OCI-LY3 (cell line): Measurements from ENCODE around the gene TMOD2.

Experiments used
- H2AFZ ChIP-seq: fragments of 200-600, 300-600 bp; shearing (Covaris generic); 2 replicates; pipeline ENCODE4 v1.6.0; 2014; ENCODE audit warnings: antibody characterized with exemption, low read depth, low read length
- H3K27ac ChIP-seq: fragments of 200-600, 300-600 bp; sonication (generic); 2 replicates; pipeline ENCODE4 v1.5.1; 2014; ENCODE audit warnings: mild to moderate bottlenecking, low read length, moderate library complexity, mixed read lengths
- H3K27me3 ChIP-seq: fragments of 200-600, 300-600 bp; sonication (generic); 2 replicates; pipeline ENCODE4 v1.6.1; 2014; ENCODE audit warnings: low read depth, low read length, mixed read lengths
- H3K36me3 ChIP-seq: fragments of 200-600, 300-600 bp; sonication (generic); replicated peaks from 2 replicates; pipeline ENCODE3; 2014; ENCODE audit warnings: low read depth, low read length, mixed read lengths
- H3K4me1 ChIP-seq: fragments of 300-600, 200-600 bp; sonication (generic); 2 replicates; pipeline ENCODE4 v1.6.1; 2014; ENCODE audit warnings: low read length, mixed read lengths
- H3K4me2 ChIP-seq: fragments of 200-600, 300-600 bp; sonication (generic); 2 replicates; pipeline ENCODE4 v1.6.1; 2014; ENCODE audit warnings: low read length, mixed read lengths
- H3K4me3 ChIP-seq: fragments of 300-600, 200-600 bp; sonication (generic); 2 replicates; pipeline ENCODE4 v1.5.1; 2014; ENCODE audit warnings: antibody characterized with exemption, mild to moderate bottlenecking, low read length, moderate library complexity
- H3K79me2 ChIP-seq: fragments of 300-600, 200-600 bp; shearing (Covaris generic); 2 replicates; pipeline ENCODE4 v1.6.1; 2014; ENCODE audit warnings: mild to moderate bottlenecking, low read length, mixed read lengths
- H3K9ac ChIP-seq: fragments of 300-600, 200-600 bp; shearing (Covaris generic); 2 replicates; pipeline ENCODE4 v1.6.0; 2014; ENCODE audit warnings: mild to moderate bottlenecking, low read length, moderate library complexity
- H3K9me3 ChIP-seq: fragments of 200-600, 300-600 bp; shearing (Covaris generic); 2 replicates; pipeline ENCODE4 v1.6.1; 2014; ENCODE audit warnings: low read length, mixed read lengths; ENCODE audit not compliant: insufficient read depth
- H4K20me1 ChIP-seq: fragments of 200-600, 300-600 bp; sonication (generic); 2 replicates; pipeline ENCODE4 v1.6.1; 2016; ENCODE audit warnings: low read length, mixed read lengths; ENCODE audit not compliant: insufficient read depth
- CTCF ChIP-seq: fragments of 200-600, 300-600 bp; sonication (generic); IDR thresholded peaks from 2 replicates; pipeline ENCODE4 v1.5.1; 2014; ENCODE audit warnings: antibody characterized with exemption, low read length, low read depth
- EZH2phosphoT487 ChIP-seq: fragments of 200-600 bp; shearing (Covaris generic); IDR thresholded peaks from 2 replicates; pipeline ENCODE4 v1.6.1; 2018; ENCODE audit warnings: antibody characterized with exemption, mixed run types, low read depth

Gene TMOD2

GRCh38 chr15:51809457-51809856 lies 58.1 kb downstream of the TMOD2 start:
- no peaks in the 10 kb centered on the region for H3K4me1 ChIP-seq

GRCh38 chr15:51812598-51812997 lies 61.2 kb downstream of the TMOD2 start:
- no peaks in the 10 kb centered on the region for H3K4me1 ChIP-seq
- TF ChIP-seq EZH2phosphoT487: no peak
- TF ChIP-seq CTCF: no peak
- no peak overlapping the region for H3K4me2 ChIP-seq
- H3K27ac ChIP-seq: no peak overlapping the region
- H3K9ac ChIP-seq: no peak overlapping the region
- no peaks in the 10 kb centered on the region for H3K79me2 ChIP-seq
- H2AFZ ChIP-seq: no peak overlapping the region
- H4K20me1 ChIP-seq: no peaks in the 10 kb centered on the region
- no peaks in the 10 kb centered on the region for H3K36me3 ChIP-seq
- no peaks in the 10 kb centered on the region for H3K27me3 ChIP-seq
- H3K9me3 ChIP-seq: no peaks in the 10 kb centered on the region
- H3K4me3 ChIP-seq: no peak overlapping the region

More at GRCh38 chr15:51809457-51809856, 58.1 kb downstream of the TMOD2 start:
- H3K4me3 ChIP-seq: no peak overlapping the region
- no peak overlapping the region for H3K4me2 ChIP-seq
- H4K20me1 ChIP-seq: no peaks in the 10 kb centered on the region
- no peak for TF ChIP-seq CTCF
- no peak for TF ChIP-seq EZH2phosphoT487
- H3K27me3 ChIP-seq: no peaks in the 10 kb centered on the region
- no peak overlapping the region for H3K9ac ChIP-seq
- H3K79me2 ChIP-seq: no peaks in the 10 kb centered on the region
- no peak overlapping the region for H2AFZ ChIP-seq
- no peaks in the 10 kb centered on the region for H3K36me3 ChIP-seq
- no peak overlapping the region for H3K27ac ChIP-seq
- H3K9me3 ChIP-seq: no peaks in the 10 kb centered on the region

GRCh38 chr15:51814606-51815005 lies 63.2 kb downstream of the TMOD2 start:
- Histone ChIP-seq H2AFZ (no peak overlapping the region), H3K79me2 (no peaks in the 10 kb centered on the region), H3K9ac (no peak overlapping the region), H3K36me3 (no peaks in the 10 kb centered on the region), H3K4me1 (no peaks in the 10 kb centered on the region), H3K9me3 (no peaks in the 10 kb centered on the region), H3K4me3 (no peak overlapping the region), H3K27me3 (no peaks in the 10 kb centered on the region), H3K27ac (no peak overlapping the region), H3K4me2 (no peak overlapping the region), H4K20me1 (no peaks in the 10 kb centered on the region)
- TF ChIP-seq CTCF: no peak
- TF ChIP-seq EZH2phosphoT487: no peak

GRCh38 chr15:51816611-51817010 lies 65.2 kb downstream of the TMOD2 start:
- no peaks in the 10 kb centered on the region for H4K20me1 ChIP-seq
- H3K27me3 ChIP-seq: no peaks in the 10 kb centered on the region
- no peak for TF ChIP-seq CTCF
- no peak for TF ChIP-seq EZH2phosphoT487
- H3K4me3 ChIP-seq: no peak overlapping the region
- peaks cover 4% of the 10 kb centered on the region; the same call in 1 of the 2 replicates for H3K9me3 ChIP-seq
- no peaks in the 10 kb centered on the region for H3K36me3 ChIP-seq
- no peak overlapping the region for H2AFZ ChIP-seq
- no peaks in the 10 kb centered on the region for H3K79me2 ChIP-seq
- H3K4me1 ChIP-seq: no peaks in the 10 kb centered on the region
- no peak overlapping the region for H3K27ac ChIP-seq
- no peak overlapping the region for H3K9ac ChIP-seq
- no peak overlapping the region for H3K4me2 ChIP-seq
